ENCODE measurements around the gene FNIP2. TPM values are rescaled to one million over a fixed set of nuclear protein-coding genes. Genes with fewer than 3 reads are reported as not detected.
A peak's percentile ranks its signal among the peaks of the same experiment; 100 is the strongest.

The FNIP2 gene
- total RNA-seq, 8 experiments from 2014 or later = 16.2 to 47.4 (median 27.3) TPM

GRCh38 chr4:158860856-158861255 is 92.0 kb downstream of the FNIP2 start:
- 83 to 100% (median 98%) methylated on average over 1 to 5 of the region's 5 CpGs; no CpG with 5 or more reads in 1 of the 10 experiments for WGBS, 10 experiments
- ATAC-seq (replicated peaks in 6 of 8) = no peak
- in situ Hi-C loops (cut with MboI; ENCODE audit: low pct_unique_long_range_greater_than_20kb in 2 of 9, low sequenced_read_pairs in 9 of 9, unreplicated experiment in 9 of 9) = loop anchor here in 7 of 9 experiments (25.0 kb wide), 4 partner anchors 301 to 576 kb away; no protein-coding TSS in a partner anchor

DNA sequence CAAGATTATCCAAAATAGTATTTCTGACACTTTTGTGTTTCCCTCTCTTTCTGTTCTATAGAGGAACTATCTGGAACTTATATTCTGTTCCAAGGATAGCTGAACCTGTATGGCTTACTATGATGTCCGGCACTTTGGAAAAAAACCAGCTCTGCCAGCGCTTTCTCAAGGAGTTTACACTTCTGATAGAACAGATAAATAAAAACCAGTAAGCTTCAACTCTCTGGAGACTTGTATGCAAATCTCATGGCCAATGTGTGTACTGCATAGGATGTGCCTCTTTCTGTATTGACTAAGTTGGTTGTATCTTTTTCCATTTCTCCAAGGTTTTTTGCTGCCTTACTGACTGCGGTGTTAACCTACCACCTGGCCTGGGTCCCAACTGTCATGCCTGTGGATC is 92.5 kb downstream of the FNIP2 start:
- Histone ChIP-seq H3K4me1 (replicated peaks in 1 of 2) (peaks cover 6 to 8% of the 10 kb centered on the region in 2 donors), H3K4me3 (no peak overlapping the region), H3K27ac (no peak overlapping the region)
- in situ Hi-C loops (cut with MboI; ENCODE audit: low pct_unique_long_range_greater_than_20kb in 2 of 9, low sequenced_read_pairs in 9 of 9, unreplicated experiment in 9 of 9) = loop anchor here in 7 of 9 experiments (25.0 kb wide), 4 partner anchors 301 to 576 kb away; no protein-coding TSS in a partner anchor
- WGBS, 10 experiments = 82 to 100% (median 100%) methylated on average over 1 to 3 of the region's 3 CpGs; no CpG with 5 or more reads in 1 of the 10 experiments
- no peak for ATAC-seq (replicated peaks in 6 of 8)

More at GRCh38 chr4:158860856-158861255, 92.0 kb downstream of the FNIP2 start:
- H3K27ac ChIP-seq = no peak overlapping the region
- H3K4me3 ChIP-seq = no peak overlapping the region
- peaks cover 6 to 8% of the 10 kb centered on the region in 2 donors for H3K4me1 ChIP-seq (replicated peaks in 1 of 2)

GRCh38 chr4:158861766-158862165 is 92.9 kb downstream of the FNIP2 start:
- H3K4me3 ChIP-seq = no peak overlapping the region
- in situ Hi-C loops (cut with MboI; ENCODE audit: low pct_unique_long_range_greater_than_20kb in 2 of 9, low sequenced_read_pairs in 9 of 9, unreplicated experiment in 9 of 9) = loop anchor here in 7 of 9 experiments (25.0 kb wide), 4 partner anchors 301 to 576 kb away; no protein-coding TSS in a partner anchor
- 90 to 100% (median 97%) methylated on average over 1 to 3 of the region's 3 CpGs; no CpG with 5 or more reads in 4 of the 10 experiments for WGBS, 10 experiments
- H3K27ac ChIP-seq = no peak overlapping the region
- no peak for ATAC-seq (replicated peaks in 6 of 8)
- H3K4me1 ChIP-seq (replicated peaks in 1 of 2) = peaks cover 6 to 8% of the 10 kb centered on the region in 2 donors

DNA sequence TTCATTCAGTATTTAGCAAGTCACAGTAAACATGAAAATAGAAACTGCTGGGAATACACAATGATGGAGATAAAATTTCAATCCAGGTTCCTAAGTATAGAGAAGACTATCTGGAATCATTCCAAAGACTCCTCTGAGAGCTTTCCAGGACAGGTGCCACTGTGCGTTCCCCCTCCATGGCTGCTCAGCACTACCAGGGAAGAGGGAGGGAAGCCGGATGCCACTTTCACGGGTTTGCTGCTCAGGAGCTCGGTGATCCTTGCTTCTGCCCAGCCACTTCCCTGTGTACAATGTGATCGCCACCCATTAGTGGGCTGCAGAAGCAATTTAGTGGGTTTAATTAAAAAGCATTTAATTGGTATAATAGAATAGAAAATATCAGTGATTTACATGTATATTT is 94.5 kb downstream of the FNIP2 start:
- in situ Hi-C loops (cut with MboI; ENCODE audit: low pct_unique_long_range_greater_than_20kb in 2 of 9, low sequenced_read_pairs in 9 of 9, unreplicated experiment in 9 of 9) = loop anchor here in 7 of 9 experiments (25.0 kb wide), 4 partner anchors 299 to 574 kb away; no protein-coding TSS in a partner anchor
- H3K27ac ChIP-seq = no peak overlapping the region
- ATAC-seq (replicated peaks in 6 of 8) = no peak
- WGBS, 10 experiments = 80 to 100% (median 95%) methylated on average over 1 to 5 of the region's 5 CpGs; no CpG with 5 or more reads in 3 of the 10 experiments
- H3K4me3 ChIP-seq = no peak overlapping the region
- H3K4me1 ChIP-seq (replicated peaks in 1 of 2) = peaks cover 6 to 8% of the 10 kb centered on the region in 2 donors

DNA sequence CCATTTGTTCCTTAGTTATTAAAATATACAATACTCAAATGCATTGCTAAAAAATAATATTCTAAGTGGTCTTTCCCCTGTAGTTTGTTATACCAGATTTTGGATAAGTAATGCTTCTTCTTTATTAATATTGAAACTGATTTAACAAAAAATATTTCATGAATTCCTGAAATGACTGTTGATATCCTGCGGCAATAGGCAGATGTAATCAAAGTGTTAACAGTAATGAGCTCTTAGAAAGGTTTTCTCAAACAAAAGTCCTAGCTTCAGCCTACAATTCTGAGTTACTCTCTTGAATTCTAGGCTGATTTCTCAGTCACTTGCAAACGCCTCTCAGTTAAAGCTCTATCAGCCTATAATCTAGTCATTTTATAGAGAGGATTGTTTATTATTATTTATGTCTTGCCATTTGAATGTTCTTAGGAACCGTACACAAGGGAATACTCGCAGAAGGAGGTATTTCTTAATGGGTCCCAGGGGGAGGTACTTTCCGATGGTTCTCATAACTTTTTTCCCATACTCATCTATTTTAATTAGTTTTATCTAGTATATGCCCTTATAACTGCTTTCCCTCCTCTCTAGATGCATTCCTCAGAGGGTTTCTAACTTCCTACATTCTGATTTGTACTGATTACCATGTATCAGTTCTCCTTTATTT is 96.8 kb downstream of the FNIP2 start:
- ATAC-seq (replicated peaks in 6 of 8) = no peak
- H3K4me1 ChIP-seq (replicated peaks in 1 of 2) = peaks cover 6 to 12% of the 10 kb centered on the region in 2 donors
- WGBS, 10 experiments = 79 to 100% (median 92%) methylated on average over 3 to 5 of the region's 5 CpGs
- H3K27ac ChIP-seq = no peak overlapping the region
- H3K4me3 ChIP-seq = no peak overlapping the region
- in situ Hi-C loops (cut with MboI; ENCODE audit: low pct_unique_long_range_greater_than_20kb in 2 of 9, low sequenced_read_pairs in 9 of 9, unreplicated experiment in 9 of 9) = loop anchor here in 7 of 9 experiments (25.0 kb wide), 4 partner anchors 297 to 572 kb away; no protein-coding TSS in a partner anchor

DNA sequence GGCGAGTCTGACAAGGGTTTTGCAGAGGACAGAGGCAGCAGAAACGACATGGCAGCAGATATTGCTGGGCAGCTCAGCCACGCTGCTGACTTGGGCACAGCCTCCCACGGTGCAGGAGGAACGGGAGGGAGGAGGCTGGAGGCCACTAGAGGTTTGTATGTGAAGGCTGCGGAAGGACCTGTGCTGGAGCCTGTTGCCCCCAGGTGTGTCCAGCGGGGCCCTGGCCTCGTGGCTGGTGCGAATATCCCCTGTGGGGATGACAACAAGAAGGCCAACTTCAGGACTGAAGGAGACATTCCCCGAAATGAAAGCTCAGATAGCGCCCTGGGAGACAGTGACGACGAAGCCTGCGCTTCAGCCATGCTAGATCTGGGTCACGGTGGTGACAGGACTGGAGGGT is 100.2 kb downstream of the FNIP2 start:
- 89 to 100% (median 97%) methylated on average over 1 to 9 of the region's 15 CpGs; no CpG with 5 or more reads in 3 of the 10 experiments for WGBS, 10 experiments
- Histone ChIP-seq H3K4me3 (no peak overlapping the region), H3K27ac (no peak overlapping the region), H3K4me1 (replicated peaks in 1 of 2) (peaks cover 9 to 12% of the 10 kb centered on the region in 2 donors)
- in situ Hi-C loops (cut with MboI; ENCODE audit: low pct_unique_long_range_greater_than_20kb in 2 of 9, low sequenced_read_pairs in 9 of 9, unreplicated experiment in 9 of 9) = loop anchor here in 7 of 9 experiments (25.0 kb wide), 4 partner anchors 293 to 568 kb away; no protein-coding TSS in a partner anchor
- ATAC-seq (replicated peaks in 6 of 8) = no peak

DNA sequence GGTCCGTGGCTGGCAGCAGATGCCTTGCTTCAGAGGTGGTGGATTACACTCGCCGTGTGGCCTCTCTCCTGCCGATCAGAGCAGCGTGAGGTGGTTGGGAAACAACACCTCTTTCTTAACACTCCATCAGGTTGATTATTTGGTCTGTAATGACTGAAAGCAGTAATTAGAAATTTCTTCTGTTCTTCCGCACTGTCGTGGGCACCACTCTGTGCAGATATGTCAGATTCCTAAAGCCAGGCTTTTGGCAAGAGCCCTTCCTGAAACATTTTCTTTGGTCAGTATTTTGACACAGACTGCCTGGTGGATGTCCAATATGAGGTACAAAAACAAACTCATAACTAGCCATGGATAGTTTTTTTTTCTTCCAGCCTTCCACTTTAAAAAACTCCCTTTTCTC is 100.9 kb downstream of the FNIP2 start:
- no peak overlapping the region for H3K4me3 ChIP-seq
- H3K27ac ChIP-seq = no peak overlapping the region
- 80 to 100% (median 94%) methylated on average over 1 to 6 of the region's 7 CpGs; no CpG with 5 or more reads in 5 of the 10 experiments for WGBS, 10 experiments
- in situ Hi-C loops (cut with MboI; ENCODE audit: low pct_unique_long_range_greater_than_20kb in 2 of 9, low sequenced_read_pairs in 9 of 9, unreplicated experiment in 9 of 9) = loop anchor here in 7 of 9 experiments (25.0 kb wide), 4 partner anchors 293 to 568 kb away; no protein-coding TSS in a partner anchor
- H3K4me1 ChIP-seq (replicated peaks in 1 of 2) = peaks cover 9 to 12% of the 10 kb centered on the region in 2 donors
- no peak for ATAC-seq (replicated peaks in 6 of 8)

DNA sequence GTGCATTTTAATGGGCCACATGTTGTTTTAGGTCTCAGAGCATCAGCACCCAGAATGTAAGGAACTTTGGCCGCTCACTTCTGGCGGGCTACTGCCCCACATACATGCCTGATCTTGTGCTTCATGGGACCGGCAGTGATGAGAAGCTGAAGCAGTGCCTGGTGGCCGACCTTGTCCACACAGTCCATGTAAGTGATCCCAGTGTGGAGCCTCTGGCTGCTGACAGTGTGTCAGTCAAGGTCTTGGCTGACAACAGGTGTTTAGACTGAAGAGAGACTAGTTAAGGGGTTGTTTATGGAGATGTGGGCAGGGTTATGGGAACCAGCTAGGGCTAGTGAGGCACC is 101.4 kb downstream of the FNIP2 start:
- in situ Hi-C loops (cut with MboI; ENCODE audit: low pct_unique_long_range_greater_than_20kb in 2 of 9, low sequenced_read_pairs in 9 of 9, unreplicated experiment in 9 of 9) = loop anchor here in 7 of 9 experiments (25.0 kb wide), 4 partner anchors 292 to 567 kb away; no protein-coding TSS in a partner anchor
- peaks cover 9 to 12% of the 10 kb centered on the region in 2 donors for H3K4me1 ChIP-seq (replicated peaks in 1 of 2)
- ATAC-seq (replicated peaks in 6 of 8) = no peak
- 79 to 100% (median 81%) methylated on average over 2 to 4 of the region's 4 CpGs; no CpG with 5 or more reads in 5 of the 10 experiments for WGBS, 10 experiments
- H3K4me3 ChIP-seq = no peak overlapping the region
- peak overlapping the region in 1 of 2 donors; percentile 40 for H3K27ac ChIP-seq

- Histone ChIP-seq H3K27ac (peak overlapping the region in 1 of 2 donors; percentile 40), H3K4me3 (no peak overlapping the region), H3K4me1 (replicated peaks in 1 of 2) (peaks cover 9 to 12% of the 10 kb centered on the region in 2 donors)
- ATAC-seq (replicated peaks in 6 of 8) = peak in 5 of 8 experiments; percentile 34 to 85 (median 50)
- in situ Hi-C loops (cut with MboI; ENCODE audit: low pct_unique_long_range_greater_than_20kb in 2 of 9, low sequenced_read_pairs in 9 of 9, unreplicated experiment in 9 of 9) = loop anchor here in 7 of 9 experiments (25.0 kb wide), 4 partner anchors 292 to 567 kb away; no protein-coding TSS in a partner anchor
- WGBS, 10 experiments = 20 to 100% (median 68%) methylated on average over 1 to 4 of the region's 8 CpGs; no CpG with 5 or more reads in 2 of the 10 experiments
These were observed 102.0 kb downstream of the FNIP2 start for GRCh38 chr4:158870626-158871334.

DNA sequence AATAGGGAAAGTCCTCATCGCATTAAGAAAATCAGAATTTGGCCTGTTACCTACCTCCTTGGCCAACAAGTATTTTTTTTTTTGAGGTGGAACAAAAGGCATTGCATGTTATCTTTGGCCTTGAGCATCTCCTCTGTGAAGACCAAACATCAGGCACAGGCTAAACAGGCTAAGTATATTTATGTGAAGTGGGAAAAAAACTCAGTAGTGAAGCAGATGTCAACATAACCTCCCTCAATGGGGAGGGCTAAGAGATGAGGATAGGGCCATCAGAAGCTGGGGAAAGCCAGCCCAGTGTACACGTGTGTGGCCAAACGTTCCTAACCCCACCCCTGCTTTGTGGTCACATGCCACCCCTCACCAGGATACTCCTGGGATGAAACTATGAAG is 102.5 kb downstream of the FNIP2 start:
- 40 to 100% (median 80%) methylated on average over 1 to 3 of the region's 3 CpGs; no CpG with 5 or more reads in 1 of the 10 experiments for WGBS, 10 experiments
- in situ Hi-C loops (cut with MboI; ENCODE audit: low pct_unique_long_range_greater_than_20kb in 2 of 9, low sequenced_read_pairs in 9 of 9, unreplicated experiment in 9 of 9) = loop anchor here in 7 of 9 experiments (25.0 kb wide), 4 partner anchors 291 to 566 kb away; no protein-coding TSS in a partner anchor
- ATAC-seq (replicated peaks in 6 of 8) = peak in 1 of 8 experiments; percentile 39
- Histone ChIP-seq H3K4me1 (replicated peaks in 1 of 2) (peaks cover 9 to 12% of the 10 kb centered on the region in 2 donors), H3K4me3 (no peak overlapping the region), H3K27ac (no peak overlapping the region)

GRCh38 chr4:158873795-158874401 is 105.1 kb downstream of the FNIP2 start:
- Histone ChIP-seq H3K4me1 (replicated peaks in 1 of 2) (peaks cover 9 to 12% of the 10 kb centered on the region in 2 donors), H3K4me3 (no peak overlapping the region), H3K27ac (no peak overlapping the region)
- 0 to 82% (median 66%) methylated on average over 1 to 4 of the region's 4 CpGs; no CpG with 5 or more reads in 1 of the 10 experiments for WGBS, 10 experiments
- in situ Hi-C loops (cut with MboI; ENCODE audit: low pct_unique_long_range_greater_than_20kb in 2 of 9, low sequenced_read_pairs in 9 of 9, unreplicated experiment in 9 of 9) = loop anchor here in 7 of 9 experiments (25.0 kb wide), 4 partner anchors 288 to 563 kb away; no protein-coding TSS in a partner anchor
- peak in 2 of 8 experiments; percentile 17 to 29 for ATAC-seq (replicated peaks in 6 of 8)

DNA sequence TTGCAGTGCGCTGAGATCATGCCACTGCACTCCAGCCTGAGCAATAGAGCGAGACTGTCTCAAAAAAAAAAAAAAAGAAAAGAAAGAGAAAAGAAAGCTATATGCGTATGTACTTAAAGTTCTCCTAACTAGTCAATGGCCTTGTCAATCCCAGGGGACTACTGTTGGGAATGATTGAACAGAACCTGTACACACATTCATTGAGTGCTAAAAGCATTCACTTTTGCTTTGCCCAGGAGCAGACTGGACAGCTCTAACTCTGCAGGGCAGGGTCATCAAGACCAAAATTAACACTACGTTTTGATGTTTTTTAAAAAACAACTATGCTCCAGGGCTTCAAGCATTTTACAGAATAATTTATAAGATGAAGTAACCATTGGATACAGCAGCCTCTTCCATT is 106.2 kb downstream of the FNIP2 start:
- H3K4me1 ChIP-seq (replicated peaks in 1 of 2) = peaks cover 9 to 12% of the 10 kb centered on the region in 2 donors
- no peak overlapping the region for H3K4me3 ChIP-seq
- ATAC-seq (replicated peaks in 6 of 8) = no peak
- in situ Hi-C loops (cut with MboI; ENCODE audit: low pct_unique_long_range_greater_than_20kb in 2 of 9, low sequenced_read_pairs in 9 of 9, unreplicated experiment in 9 of 9) = no loop called here
- WGBS, 10 experiments = 83 to 100% (median 96%) methylated on average over 1 to 4 of the region's 4 CpGs
- H3K27ac ChIP-seq = no peak overlapping the region
